Activated CD4-positive, CD25-positive, alpha-beta regulatory T cell (primary cell): ENCODE data around the gene ACADVL.

ENCODE experiments used
- DNase-seq, 4 experiments: peaks; one replicate each; lab custom pipeline; 2025; lab: John Stamatoyannopoulos, UW

ACADVL gene

DNA sequence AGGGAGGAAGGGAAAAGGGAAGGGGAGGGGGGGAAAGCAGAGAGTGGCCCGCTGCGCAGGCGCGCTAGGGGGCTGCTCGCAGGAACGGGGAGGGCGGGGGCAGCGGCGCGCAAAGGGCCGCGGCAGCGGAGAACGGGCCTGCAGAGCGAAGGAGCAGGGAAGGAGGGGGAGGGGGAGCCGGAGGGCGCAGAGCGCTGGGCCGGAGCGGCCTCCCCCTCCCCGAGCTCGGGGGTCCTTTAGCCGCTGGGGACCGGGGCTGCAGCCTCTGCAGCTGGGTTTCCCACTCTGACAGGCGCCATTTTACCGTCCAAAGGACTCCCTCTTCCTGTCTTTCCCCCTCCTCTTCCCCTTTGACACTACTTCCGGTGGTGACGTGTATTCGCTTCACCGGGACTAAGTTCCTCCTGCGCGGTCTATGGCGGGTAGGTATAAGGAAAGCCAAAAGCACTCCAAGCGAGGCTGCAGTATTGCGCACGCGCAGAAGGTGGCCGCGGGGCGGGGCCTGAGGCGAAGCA lies 32.0 kb downstream of the ACADVL start, which contains the start of gene CTDNEP1:
Gene CTDNEP1 (minus strand): TSS at position 74 of the 515 bp plus-strand sequence. CDS start 438 bp downstream, outside the sequence.
- peak; percentile 96 to 99 (median 96) for DNase-seq

DNA sequence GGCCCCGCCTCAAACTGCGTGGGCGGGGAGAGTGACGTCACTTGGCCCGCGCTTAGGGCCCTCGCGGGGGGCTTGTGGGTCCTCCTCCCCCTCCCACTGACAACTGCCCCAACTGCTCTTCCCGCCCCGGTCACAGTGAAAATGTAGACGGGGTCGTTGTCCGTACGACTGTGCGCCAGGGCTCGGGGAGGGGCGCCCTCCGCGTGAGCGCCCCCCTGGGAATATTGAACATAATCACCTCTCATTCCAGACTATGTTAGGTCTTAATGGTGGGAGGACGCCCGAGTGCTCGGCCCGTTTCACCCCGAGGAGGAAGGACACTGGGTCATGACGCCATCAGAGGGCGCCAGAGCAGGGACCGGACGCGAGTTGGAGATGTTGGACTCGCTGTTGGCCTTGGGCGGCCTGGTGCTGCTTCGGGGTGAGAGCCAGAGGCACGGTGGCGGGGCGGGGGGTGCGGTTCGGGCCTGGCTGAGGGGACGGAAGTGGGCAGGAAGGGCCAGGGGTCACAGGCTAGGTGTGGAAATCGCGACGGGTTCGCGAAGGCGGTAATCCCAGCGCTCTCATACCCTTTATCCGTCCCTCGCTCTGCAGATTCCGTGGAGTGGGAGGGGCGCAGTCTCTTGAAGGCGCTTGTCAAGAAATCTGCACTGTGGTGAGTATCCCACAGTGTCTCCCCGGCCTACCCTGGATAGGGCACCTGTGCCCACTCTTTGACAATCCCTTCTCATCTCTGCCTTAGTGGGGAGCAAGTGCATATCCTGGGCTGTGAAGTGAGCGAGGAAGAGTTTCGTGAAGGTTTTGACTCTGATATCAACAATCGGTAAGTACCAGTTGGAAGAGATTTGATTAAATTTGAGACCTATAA lies 32.7 kb downstream of the ACADVL start, which contains the start of gene ELP5:
Gene ELP5 (plus strand): TSS at position 40 of the 868 bp plus-strand sequence. CDS start 336 bp downstream, at position 376.
- peak; percentile 72 to 80 (median 74) for DNase-seq

DNA sequence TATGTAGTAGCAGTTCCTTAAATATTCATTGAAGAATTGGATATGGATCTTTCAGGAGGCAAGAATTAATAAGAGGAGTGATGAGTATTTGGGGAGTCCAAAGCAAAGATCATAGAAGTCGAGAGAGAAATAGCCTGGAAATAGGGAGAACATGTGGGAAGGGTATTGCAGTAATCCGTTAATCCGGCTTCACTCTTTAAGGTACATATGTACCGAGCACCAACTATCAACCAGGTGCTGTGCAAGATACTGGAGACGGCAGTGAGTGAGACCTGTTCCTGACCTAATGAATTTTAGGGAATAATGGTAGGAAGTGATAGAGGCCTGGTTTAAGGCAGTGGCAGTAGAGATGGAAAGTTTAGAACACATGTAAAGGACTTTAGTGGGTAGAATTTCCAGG lies 33.3 kb downstream of the ACADVL start:
- no peak for DNase-seq

DNA sequence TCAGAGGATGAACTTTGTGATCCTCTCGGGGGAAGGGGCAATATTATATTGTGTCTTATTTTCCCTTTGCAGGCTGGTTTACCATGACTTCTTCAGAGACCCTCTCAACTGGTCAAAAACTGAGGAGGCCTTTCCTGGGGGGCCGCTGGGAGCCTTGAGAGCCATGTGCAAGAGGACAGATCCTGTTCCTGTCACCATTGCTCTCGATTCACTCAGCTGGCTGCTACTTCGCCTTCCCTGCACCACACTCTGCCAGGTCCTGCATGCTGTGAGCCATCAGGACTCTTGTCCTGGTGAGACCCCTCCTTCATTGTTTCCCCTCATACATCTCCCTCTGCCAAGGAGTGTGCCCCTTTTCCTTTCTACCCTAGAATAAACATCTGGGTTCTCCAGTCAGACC lies 34.8 kb downstream of the ACADVL start:
- DNase-seq = no peak

DNA sequence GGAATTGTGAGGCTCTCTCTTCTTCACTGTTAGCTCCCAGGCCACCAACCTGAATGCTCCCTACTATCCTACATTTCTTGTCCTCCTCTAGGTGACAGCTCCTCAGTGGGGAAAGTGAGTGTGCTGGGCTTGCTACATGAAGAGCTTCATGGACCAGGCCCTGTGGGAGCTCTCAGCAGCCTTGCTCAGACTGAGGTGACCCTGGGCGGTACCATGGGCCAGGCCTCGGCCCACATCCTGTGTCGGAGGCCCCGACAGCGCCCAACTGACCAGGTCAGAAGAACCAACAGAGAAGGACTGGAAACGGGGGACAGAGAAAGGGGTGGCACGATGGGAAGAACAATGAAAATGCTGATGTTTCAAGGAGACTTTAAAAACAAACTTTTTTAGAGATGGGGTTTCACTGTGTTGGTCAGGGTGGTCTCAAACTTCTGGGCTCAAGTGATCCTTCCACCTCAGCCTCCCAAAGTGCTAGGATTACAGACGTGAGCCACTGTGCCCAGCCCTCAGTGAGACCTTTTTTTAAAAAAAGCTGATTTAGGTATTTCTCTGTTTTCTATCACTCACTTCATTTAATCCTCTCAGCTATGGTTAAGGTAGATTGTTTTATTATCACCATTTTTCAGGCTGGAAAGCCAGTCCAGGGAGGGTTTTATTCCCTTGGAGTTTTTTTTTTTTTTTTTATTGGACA lies 37.2 kb downstream of the ACADVL start:
- no peak for DNase-seq

DNA sequence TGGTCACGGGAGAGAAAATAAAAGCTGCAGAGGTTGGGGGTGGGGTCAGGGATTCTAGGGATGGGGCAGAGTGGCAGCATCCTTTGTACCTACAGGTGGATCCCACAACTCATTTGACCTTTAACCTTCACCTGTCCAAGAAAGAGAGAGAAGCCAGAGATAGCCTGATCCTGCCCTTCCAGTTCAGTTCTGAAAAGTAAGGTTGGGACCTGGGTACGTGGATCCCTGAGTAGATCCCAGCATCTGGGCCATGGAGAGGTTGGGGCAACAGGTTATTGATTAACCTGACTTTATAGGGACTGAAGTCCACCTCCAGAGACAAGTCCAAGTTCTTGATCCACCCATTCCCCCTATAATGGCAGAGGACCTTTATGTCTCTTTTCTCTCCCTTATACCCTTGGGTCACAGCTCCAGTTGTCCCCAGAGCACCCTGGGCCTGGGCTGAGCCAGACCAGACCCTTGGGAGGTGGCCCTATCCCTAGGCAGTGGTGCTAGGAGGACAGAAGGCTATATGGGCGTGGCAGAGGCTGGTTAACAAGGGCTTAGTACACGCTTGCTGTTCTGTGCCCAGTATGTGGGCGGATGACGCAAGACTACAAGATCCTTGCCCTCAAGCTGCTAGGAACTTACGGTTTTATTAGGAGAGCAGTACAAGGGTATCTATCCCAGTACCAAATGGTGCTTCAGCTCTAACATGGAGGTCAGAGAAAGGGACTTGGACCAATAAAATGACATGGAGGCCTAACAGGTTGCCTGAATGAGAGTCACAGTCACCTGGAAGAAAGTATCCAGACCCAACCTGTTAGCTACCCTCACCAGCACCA lies 39.2 kb downstream of the ACADVL start:
- DNase-seq = no peak

DNA sequence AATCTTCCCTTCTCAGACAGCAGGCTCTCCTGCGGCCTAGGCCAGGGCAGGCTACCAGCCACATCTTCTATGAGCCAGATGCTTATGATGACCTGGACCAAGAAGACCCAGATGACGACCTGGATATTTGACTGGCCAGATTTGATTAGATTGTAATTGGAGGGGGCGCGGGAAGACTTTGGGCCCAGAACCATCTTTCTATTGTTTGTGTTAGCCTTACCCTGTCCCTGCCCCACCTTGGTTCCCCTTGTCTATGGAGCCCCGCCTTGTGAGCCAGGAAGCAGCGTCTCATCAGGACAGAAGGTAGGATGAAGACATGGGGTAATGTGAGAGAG lies 39.8 kb downstream of the ACADVL start:
- DNase-seq = no peak

DNA sequence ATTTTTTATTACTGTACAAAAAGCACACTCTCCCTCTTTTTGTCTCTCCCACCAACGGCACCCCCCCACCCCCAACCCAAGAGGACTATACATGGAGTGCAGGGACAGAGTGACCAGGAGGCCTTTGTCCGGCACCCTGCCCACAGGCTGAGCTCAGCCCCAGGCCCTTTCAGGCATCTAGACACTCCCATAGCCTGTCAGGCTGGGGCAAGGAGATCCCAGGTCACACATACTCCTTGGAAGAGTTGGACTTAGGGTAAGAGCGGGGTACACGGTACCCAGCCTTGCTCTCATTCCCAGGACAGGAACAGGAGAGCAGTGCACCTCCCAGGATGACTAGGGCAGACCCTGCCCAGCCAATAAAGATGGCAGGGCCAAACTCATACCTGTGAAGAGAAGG lies 40.4 kb downstream of the ACADVL start:
- no peak for DNase-seq

DNA sequence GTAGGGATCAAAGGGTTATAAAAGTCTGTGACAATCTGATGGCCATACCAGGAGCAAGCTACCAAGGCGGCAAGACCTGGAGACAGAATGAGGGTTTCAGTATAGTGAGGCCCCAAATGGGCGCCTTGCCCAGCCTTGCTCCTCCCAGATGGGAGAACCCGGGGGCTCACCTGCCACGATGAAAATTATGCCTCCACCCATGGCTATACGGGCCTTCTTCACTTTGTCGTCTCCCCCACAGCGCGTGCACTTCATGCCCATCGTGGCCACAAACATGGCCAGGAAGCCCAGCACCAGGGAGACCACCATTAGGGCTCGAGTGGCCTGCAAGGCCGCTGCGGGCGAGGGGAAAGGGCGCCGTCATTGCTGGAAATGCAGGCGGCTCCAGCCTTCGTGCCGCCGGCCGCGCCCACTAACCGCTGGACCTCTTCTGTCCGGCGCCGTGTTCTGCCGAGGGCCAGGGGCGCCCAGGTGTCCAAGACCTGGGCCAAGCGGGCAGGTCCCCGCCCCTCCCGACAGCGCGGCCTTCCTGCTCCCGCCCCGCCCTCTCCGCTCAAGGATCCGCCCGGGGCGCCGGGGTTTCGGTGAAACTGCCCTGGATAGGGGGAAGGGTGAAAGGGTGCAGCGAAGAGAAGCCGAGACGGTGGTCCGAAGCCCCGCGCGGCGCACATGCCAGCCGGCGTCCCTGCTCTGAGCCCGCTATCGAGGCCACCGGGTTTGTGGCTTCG lies 41.1 kb downstream of the ACADVL start:
- peak in 1 of 4 experiments; percentile 20 for DNase-seq

DNA sequence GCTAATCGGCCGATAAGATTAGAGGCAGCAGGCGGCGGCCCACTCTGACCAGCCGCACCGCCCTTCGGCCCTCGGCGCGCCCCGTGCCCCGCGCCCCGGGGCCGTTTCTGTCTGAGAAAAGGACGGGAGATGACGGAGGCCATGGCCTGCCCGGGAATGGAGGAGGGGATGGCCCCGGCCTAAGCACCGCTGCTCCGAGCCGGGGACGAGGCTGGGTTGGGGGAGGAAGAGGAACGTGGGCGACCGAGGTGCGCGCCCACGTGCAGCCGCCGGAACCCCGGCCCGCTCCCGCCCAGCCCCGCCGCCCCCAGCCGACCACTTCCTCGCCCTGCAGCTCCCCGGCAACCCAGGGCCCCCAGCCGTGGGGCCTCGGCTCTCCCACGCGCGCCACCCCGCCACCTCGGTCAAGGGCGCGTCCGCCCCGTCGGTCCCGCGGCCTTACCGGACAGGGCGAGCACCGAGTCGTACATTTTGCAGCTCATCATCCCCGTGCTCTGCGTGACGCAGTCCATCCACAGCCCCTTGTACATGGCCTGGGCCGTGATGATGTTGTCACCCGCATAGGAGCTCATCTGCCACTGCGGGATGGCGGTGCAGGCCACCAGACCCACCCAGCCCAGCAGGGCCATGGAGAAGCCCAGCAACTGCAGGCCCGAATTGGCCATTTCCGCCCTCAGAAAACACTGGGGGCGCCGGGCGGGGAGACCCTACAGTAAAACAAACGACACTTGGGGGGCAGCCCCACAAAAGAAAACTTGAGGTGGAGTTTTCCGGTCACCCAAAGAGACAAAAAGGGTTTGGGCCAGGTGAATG lies 41.8 kb downstream of the ACADVL start:
- DNase-seq = peak in 1 of 4 experiments; percentile 32

DNA sequence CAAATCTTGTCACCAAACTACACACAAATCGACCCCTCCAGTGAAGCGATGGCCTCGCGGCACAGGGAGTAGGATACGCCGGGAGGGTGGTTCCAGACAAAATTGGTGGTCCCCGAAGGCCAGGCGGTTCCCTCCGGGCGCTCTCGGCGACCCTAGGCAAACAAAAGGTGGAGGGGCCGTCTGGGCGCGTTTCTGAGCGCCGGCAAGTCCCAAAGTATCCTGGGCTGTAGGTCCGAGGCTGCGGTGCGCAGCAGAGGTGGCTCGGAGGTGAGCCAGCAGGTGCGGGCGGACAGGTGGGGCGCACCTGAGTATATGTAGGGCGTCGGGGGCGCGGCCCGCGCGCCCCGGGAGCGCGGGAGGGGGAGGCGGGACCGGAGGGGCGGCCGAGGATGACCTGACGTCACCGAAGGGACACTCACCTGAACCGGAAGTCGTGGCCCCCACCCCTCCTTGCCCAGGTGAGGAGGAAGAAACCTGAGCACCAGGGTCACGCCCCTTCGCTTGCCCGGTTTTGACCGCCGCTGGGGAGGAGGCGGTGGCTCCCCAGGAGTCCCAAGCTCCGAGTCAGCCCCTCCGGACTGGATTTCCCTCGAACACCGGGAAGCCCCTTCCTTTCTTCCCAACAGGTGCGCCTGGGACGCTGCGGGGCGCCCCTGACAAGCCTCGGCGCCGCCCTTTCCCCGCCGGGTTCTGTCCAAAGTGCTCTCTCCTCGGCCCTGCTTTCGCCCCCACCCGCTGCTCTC lies 42.6 kb downstream of the ACADVL start, which contains the start of gene CLDN7:
Gene CLDN7 (minus strand): TSS at position 287 of the 743 bp plus-strand sequence. CDS start 435 bp downstream, outside the sequence.
- DNase-seq = no peak

DNA sequence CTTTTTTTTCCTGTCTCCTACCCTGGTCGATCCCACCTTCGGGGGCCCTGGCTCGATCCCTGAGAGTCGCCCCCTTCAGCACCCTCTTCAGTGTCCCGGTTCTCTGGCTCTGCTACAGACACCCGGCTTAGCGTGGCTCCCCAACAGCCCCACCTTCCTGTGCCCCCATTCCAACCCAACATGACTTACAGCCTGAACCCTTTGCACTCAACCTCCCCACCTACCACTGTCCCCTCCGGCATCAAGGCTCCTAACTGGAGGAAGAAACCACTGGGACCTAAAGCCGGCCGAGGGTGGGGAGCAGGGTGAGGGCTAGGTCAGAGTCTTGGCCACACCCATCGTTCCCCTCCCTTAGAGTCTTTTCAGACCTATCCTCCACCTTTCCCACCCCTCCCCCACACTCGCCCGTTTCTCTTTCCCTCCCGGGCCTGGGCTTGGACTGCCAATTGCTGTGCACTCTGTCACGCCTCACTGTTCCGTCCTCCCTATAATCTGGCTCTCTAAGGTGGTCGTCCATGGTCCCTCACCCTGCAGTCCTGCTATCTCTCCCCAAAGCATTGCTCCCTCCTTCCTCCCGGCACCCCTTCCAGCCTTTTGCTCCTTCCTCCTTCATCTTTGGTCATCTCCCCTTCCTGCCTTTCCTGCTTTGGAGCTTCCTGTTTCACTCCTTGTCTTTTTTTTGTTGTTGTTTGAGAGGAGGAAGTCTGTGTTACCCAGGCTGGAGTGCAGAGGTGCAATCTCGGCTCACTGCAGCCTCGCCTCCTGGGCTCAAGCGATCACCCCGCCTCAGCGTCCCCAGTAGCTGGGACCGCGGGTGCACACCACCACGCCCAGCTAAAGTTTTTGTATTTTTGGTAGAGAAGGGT lies 43.4 kb downstream of the ACADVL start:
- no peak for DNase-seq

DNA sequence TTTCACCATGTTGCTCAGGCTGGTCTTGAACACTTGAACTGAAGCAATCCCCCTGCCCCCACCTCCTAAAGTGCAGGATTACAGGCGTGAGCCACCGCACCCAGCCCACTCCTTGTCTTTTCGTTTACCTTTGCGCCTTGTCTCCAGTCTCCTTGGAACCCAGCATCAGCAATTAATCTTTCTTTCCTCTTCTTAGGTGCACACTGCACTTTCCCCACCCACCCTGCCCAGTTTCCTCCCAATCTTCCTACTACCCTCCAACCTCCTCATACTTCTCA lies 44.0 kb downstream of the ACADVL start:
- DNase-seq = no peak

DNA sequence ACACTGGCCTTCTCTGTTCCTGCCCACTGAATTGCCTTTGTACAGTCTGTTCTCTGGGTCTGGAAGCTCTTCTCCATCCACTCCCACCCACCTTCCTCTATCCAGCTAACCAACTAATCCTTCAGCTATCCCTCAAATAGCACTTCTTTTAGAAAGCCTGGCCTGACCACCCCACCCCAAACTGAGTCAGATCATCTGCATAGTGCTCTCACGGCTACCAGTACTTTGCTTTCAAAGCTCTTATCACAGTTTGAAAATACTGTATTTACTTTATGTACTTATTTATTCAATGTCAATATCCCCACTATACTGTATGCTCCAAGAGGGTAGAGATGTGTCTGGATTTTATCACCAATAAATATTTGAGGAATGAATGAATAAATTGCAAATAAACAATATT lies 47.0 kb downstream of the ACADVL start:
- no peak for DNase-seq
